ENCODE data around the gene BACE2.

DNA sequence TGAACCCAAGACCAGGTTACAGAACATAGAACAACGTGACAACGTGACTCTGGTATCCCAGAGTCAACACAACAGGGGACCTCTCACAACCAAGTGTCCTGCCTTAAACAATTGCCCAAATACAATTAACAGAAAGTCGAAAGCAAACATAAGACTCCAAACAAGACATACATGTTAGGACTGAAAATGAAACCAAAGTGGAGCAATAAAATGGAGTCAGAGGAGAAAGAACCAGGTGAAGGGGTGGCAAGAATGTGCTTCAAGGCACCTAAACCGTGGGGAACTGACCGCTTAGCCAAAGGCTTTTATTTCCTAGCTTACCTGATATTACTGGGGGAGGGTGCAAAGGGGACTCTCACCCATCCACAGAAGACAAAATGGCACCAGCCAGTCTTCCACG lies 17.8 kb downstream of the BACE2 start:
- TF ChIP-seq, protein P1, sequence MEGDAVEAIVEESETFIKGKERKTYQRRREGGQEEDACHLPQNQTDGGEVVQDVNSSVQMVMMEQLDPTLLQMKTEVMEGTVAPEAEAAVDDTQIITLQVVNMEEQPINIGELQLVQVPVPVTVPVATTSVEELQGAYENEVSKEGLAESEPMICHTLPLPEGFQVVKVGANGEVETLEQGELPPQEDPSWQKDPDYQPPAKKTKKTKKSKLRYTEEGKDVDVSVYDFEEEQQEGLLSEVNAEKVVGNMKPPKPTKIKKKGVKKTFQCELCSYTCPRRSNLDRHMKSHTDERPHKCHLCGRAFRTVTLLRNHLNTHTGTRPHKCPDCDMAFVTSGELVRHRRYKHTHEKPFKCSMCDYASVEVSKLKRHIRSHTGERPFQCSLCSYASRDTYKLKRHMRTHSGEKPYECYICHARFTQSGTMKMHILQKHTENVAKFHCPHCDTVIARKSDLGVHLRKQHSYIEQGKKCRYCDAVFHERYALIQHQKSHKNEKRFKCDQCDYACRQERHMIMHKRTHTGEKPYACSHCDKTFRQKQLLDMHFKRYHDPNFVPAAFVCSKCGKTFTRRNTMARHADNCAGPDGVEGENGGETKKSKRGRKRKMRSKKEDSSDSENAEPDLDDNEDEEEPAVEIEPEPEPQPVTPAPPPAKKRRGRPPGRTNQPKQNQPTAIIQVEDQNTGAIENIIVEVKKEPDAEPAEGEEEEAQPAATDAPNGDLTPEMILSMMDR (IDR thresholded peaks at IDR 0.05): no peak
- no peak for TF ChIP-seq EZH2 (IDR thresholded peaks at IDR 0.05; ENCODE audit: borderline replicate concordance, insufficient read depth, low read depth, low read length, poor library complexity, severe bottlenecking)
